KMS-11 (cell line): Measurements from ENCODE around the gene ALPK3.

Source experiments
- H2AFZ ChIP-seq: fragments of 200-600 bp; sonication (generic); 2 replicates; pipeline ENCODE4 v1.6.1; 2016; ENCODE audit warnings: antibody characterized with exemption, mixed run types, low read depth
- H3K27ac ChIP-seq: fragments of 200-600 bp; sonication (generic); 2 replicates; pipeline ENCODE4 v1.6.1; 2016; ENCODE audit warnings: mild to moderate bottlenecking, mixed run types
- H3K27me3 ChIP-seq: fragments of 200-600 bp; sonication (generic); 2 replicates; pipeline ENCODE4 v1.6.1; 2017; ENCODE audit warnings: mild to moderate bottlenecking, low read depth, mixed run types, moderate library complexity; ENCODE audit not compliant: insufficient read depth
- H3K36me3 ChIP-seq: fragments of 200-600 bp; sonication (generic); 2 replicates; pipeline ENCODE4 v1.6.1; 2017; ENCODE audit warnings: mild to moderate bottlenecking, mixed run types; ENCODE audit not compliant: insufficient read depth
- H3K4me1 ChIP-seq: fragments of 200-600 bp; sonication (generic); 2 replicates; pipeline ENCODE4 v1.6.1; 2016; ENCODE audit warnings: mild to moderate bottlenecking, low read depth, mixed run types; ENCODE audit not compliant: poor library complexity, severe bottlenecking
- H3K4me2 ChIP-seq: fragments of 200-600 bp; sonication (generic); 2 replicates; pipeline ENCODE4 v1.7.0; 2016; ENCODE audit warnings: mild to moderate bottlenecking, mixed run types
- H3K4me3 ChIP-seq: fragments of 200-600 bp; sonication (generic); IDR thresholded peaks from 2 replicates; pipeline ENCODE4 v1.6.1; 2017; ENCODE audit warnings: low read depth, low read length, mixed read lengths; ENCODE audit not compliant: insufficient read depth
- H3K79me2 ChIP-seq: fragments of 200-600 bp; sonication (generic); 2 replicates; pipeline ENCODE4 v1.6.1; 2016; ENCODE audit warnings: low read depth, mixed run types; ENCODE audit not compliant: insufficient read depth
- H3K9ac ChIP-seq: fragments of 200-600 bp; sonication (generic); 2 replicates; pipeline ENCODE4 v1.6.1; 2016; ENCODE audit warnings: mild to moderate bottlenecking, mixed run types
- H4K20me1 ChIP-seq: fragments of 200-600 bp; sonication (generic); 2 replicates; pipeline ENCODE4 v1.6.1; 2016; ENCODE audit warnings: mild to moderate bottlenecking, mixed run types; ENCODE audit not compliant: insufficient read depth
- TF ChIP-seq, protein P1 (sequence below): fragments of 200-600 bp; sonication (generic); conservative IDR thresholded peaks from 2 replicates; pipeline ENCODE4 v1.6.1; 2017; ENCODE audit warnings: low read depth, mild to moderate bottlenecking, antibody characterized with exemption, low read length, moderate library complexity, mixed read lengths

The ALPK3 gene

DNA sequence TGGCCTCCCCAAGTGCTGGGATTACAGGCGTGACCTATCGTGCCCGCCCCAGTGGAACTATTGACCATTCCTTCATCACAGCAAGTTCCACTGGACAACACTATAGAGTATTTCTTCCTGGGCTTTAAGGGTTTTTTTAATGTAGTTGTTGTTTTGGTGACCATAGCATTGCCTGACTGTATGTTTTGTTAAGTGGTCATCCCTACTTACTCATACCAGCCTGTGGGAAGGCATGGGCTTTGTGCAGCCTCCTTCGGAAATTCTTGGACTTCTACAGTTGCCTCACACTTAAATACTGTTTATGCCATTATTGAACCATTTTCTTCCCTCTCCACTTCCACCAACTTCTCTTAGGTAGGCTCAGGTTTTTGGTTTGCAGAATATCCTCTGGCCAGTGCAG, 19.9 kb upstream of the ALPK3 start:
- TF ChIP-seq, protein P1, sequence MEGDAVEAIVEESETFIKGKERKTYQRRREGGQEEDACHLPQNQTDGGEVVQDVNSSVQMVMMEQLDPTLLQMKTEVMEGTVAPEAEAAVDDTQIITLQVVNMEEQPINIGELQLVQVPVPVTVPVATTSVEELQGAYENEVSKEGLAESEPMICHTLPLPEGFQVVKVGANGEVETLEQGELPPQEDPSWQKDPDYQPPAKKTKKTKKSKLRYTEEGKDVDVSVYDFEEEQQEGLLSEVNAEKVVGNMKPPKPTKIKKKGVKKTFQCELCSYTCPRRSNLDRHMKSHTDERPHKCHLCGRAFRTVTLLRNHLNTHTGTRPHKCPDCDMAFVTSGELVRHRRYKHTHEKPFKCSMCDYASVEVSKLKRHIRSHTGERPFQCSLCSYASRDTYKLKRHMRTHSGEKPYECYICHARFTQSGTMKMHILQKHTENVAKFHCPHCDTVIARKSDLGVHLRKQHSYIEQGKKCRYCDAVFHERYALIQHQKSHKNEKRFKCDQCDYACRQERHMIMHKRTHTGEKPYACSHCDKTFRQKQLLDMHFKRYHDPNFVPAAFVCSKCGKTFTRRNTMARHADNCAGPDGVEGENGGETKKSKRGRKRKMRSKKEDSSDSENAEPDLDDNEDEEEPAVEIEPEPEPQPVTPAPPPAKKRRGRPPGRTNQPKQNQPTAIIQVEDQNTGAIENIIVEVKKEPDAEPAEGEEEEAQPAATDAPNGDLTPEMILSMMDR: no peak
- Histone ChIP-seq H3K4me3 (no peak overlapping the region), H3K79me2 (no peaks in the 10 kb centered on the region; the same call in 1 of the 2 replicates), H3K4me1 (no peaks in the 10 kb centered on the region), H2AFZ (no peak overlapping the region), H4K20me1 (no peaks in the 10 kb centered on the region), H3K27ac (no peak overlapping the region), H3K4me2 (no peak overlapping the region), H3K27me3 (no peaks in the 10 kb centered on the region), H3K36me3 (peaks cover 9% of the 10 kb centered on the region), H3K9ac (no peak overlapping the region)

DNA sequence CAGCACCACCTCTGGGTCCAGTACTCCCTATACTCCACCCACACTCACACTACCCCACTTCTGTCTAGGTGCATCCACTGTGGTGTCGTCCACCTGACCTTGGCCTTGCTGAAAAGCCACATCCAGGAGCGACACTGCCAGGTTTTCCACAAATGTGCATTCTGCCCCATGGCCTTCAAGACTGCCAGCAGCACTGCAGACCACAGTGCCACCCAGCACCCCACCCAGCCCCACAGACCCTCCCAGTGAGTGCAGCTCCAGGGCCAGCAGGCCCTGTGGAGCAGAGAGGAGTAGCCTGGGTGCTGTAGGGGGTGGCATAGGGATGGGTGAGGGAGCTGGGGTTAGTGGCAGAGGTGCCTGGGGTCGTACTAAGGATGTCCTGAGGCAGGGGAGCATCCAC, 19.4 kb upstream of the ALPK3 start:
- H3K4me2 ChIP-seq: no peak overlapping the region
- H3K9ac ChIP-seq: no peak overlapping the region
- H2AFZ ChIP-seq: no peak overlapping the region
- no peaks in the 10 kb centered on the region; the same call in 1 of the 2 replicates for H3K79me2 ChIP-seq
- H3K36me3 ChIP-seq: peaks cover 5% of the 10 kb centered on the region
- no peak overlapping the region for H3K27ac ChIP-seq
- H3K4me1 ChIP-seq: no peaks in the 10 kb centered on the region
- TF ChIP-seq, protein P1: no peak
- H3K27me3 ChIP-seq: no peaks in the 10 kb centered on the region
- H3K4me3 ChIP-seq: no peak overlapping the region
- H4K20me1 ChIP-seq: no peaks in the 10 kb centered on the region

DNA sequence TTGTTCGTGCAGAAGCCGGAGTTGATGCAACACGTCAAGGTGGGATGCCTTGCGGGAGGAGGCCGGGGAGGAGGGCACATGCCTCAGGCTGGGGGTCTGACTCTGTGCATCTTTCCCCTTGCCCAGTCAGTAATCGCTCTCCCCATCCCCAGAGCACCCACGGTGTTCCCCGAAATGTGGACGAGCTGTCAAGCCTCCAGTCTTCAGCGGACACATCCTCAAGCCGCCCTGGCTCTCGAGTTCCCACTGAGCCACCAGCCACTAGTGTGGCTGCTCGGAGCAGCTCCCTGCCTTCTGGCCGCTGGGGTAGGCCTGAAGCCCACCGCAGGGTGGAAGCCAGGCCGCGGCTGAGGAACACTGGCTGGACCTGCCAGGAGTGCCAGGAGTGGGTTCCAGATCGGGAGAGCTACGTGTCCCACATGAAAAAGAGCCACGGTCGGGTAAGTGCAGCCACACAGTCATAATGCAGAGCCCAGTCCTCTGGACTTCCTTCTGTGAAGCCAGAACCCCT, 18.7 kb upstream of the ALPK3 start:
- TF ChIP-seq, protein P1: no peak
- H3K27ac ChIP-seq: no peak overlapping the region
- no peaks in the 10 kb centered on the region; the same call in 1 of the 2 replicates for H3K79me2 ChIP-seq
- H2AFZ ChIP-seq: no peak overlapping the region
- peaks cover 5% of the 10 kb centered on the region for H3K36me3 ChIP-seq
- H3K27me3 ChIP-seq: no peaks in the 10 kb centered on the region
- no peak overlapping the region for H3K4me2 ChIP-seq
- no peaks in the 10 kb centered on the region for H3K4me1 ChIP-seq
- no peak overlapping the region for H3K4me3 ChIP-seq
- no peaks in the 10 kb centered on the region for H4K20me1 ChIP-seq
- no peak overlapping the region for H3K9ac ChIP-seq

DNA sequence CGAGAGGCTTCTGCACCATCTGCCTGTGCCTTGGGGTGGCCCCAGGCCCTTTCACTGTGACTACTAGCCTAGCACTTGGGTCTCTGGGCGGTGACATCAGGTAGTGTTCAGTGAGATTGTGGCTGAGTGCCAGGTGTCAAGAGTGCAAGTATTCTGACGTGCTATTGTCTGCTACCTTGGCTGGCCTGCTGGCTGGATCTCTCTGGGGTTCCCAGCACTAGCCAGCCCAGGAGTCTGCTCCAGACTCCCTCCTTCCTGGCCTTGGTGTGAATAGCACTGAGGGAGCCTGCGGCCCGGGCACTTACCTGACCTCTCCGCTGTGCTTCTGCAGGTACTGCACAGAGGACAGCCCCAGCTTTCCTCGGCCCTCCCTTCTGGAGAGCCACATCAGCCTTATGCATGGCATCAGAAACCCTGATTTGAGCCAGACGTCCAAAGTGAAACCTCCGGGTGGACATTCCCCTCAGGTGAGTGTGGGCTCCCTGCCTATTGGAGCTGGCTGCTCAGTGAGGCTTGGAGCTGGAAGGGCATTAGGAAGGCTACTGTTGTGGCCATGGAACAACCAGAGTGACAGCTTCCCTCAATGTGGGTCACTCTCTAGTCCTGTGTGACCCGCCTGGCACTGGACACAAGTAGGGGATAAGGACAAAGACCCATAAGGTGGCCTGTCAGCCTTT, 17.5 kb upstream of the ALPK3 start:
- Histone ChIP-seq H3K9ac (no peak overlapping the region), H2AFZ (no peak overlapping the region), H4K20me1 (no peaks in the 10 kb centered on the region), H3K36me3 (peaks cover 5% of the 10 kb centered on the region), H3K27me3 (no peaks in the 10 kb centered on the region), H3K79me2 (no peaks in the 10 kb centered on the region), H3K27ac (no peak overlapping the region), H3K4me2 (no peak overlapping the region), H3K4me3 (no peak overlapping the region), H3K4me1 (no peaks in the 10 kb centered on the region)
- TF ChIP-seq, protein P1: no peak
